Measurements from ENCODE around the gene TNFRSF1A.
"Not testable (repeated sequence)": the region's sequence is repeated elsewhere in the genome, so short reads cannot be mapped to it uniquely, and the experiment has no call there.

Gene TNFRSF1A

GRCh38 chr12:6352193-6353173, 10.6 kb upstream of the TNFRSF1A start:
- peak; percentile 58 for ATAC-seq
- peaks cover 68% of the 10 kb centered on the region for H3K27me3 Mint-ChIP-seq
- H3K4me3 Mint-ChIP-seq, result no peak overlapping the region
- peaks cover 8% of the 10 kb centered on the region for H3K4me1 Mint-ChIP-seq
- no peaks in the 10 kb centered on the region for H3K36me3 Mint-ChIP-seq
- no peak overlapping the region for H3K27ac Mint-ChIP-seq
- H3K9me3 Mint-ChIP-seq, result no peaks in the 10 kb centered on the region

GRCh38 chr12:6351622-6352021, 9.7 kb upstream of the TNFRSF1A start:
- Mint-ChIP-seq H3K27ac (no peak overlapping the region), H3K9me3 (peaks cover 3% of the 10 kb centered on the region), H3K4me1 (peaks cover 8% of the 10 kb centered on the region), H3K36me3 (no peaks in the 10 kb centered on the region), H3K4me3 (no peak overlapping the region), H3K27me3 (peaks cover 68% of the 10 kb centered on the region)
- ATAC-seq, result no peak

GRCh38 chr12:6347367-6348338, 5.8 kb upstream of the TNFRSF1A start:
- Mint-ChIP-seq H3K9me3 (peaks cover 3% of the 10 kb centered on the region), H3K27me3 (peaks cover 50% of the 10 kb centered on the region), H3K27ac (no peak overlapping the region), H3K36me3 (no peaks in the 10 kb centered on the region), H3K4me3 (no peak overlapping the region), H3K4me1 (peaks cover 18% of the 10 kb centered on the region)
- ATAC-seq, result peak; percentile 29

GRCh38 chr12:6346942-6347341, 5.1 kb upstream of the TNFRSF1A start:
- Mint-ChIP-seq H3K36me3 (no peaks in the 10 kb centered on the region), H3K9me3 (peaks cover 3% of the 10 kb centered on the region), H3K4me1 (peaks cover 12% of the 10 kb centered on the region), H3K4me3 (no peak overlapping the region), H3K27ac (no peak overlapping the region), H3K27me3 (peaks cover 45% of the 10 kb centered on the region)
- ATAC-seq, result no peak

GRCh38 chr12:6346235-6346832, 4.5 kb upstream of the TNFRSF1A start:
- no peak overlapping the region for H3K27ac Mint-ChIP-seq
- peaks cover 12% of the 10 kb centered on the region for H3K4me1 Mint-ChIP-seq
- H3K9me3 Mint-ChIP-seq, result peaks cover 3% of the 10 kb centered on the region
- no peaks in the 10 kb centered on the region for H3K36me3 Mint-ChIP-seq
- H3K4me3 Mint-ChIP-seq, result no peak overlapping the region
- H3K27me3 Mint-ChIP-seq, result peaks cover 45% of the 10 kb centered on the region
- no peak for ATAC-seq

- H3K9me3 Mint-ChIP-seq, result peaks cover 3% of the 10 kb centered on the region
- no peaks in the 10 kb centered on the region for H3K36me3 Mint-ChIP-seq
- H3K27ac Mint-ChIP-seq, result no peak overlapping the region
- peaks cover 45% of the 10 kb centered on the region for H3K27me3 Mint-ChIP-seq
- H3K4me1 Mint-ChIP-seq, result peaks cover 12% of the 10 kb centered on the region
- no peak for ATAC-seq
- H3K4me3 Mint-ChIP-seq, result no peak overlapping the region
Observed at GRCh38 chr12:6345319-6346091, 3.6 kb upstream of the TNFRSF1A start.

- ATAC-seq, H3K36me3 Mint-ChIP-seq, H3K27ac Mint-ChIP-seq, H3K9me3 Mint-ChIP-seq, H3K4me3 Mint-ChIP-seq: not testable (repeated sequence)
- Mint-ChIP-seq H3K27me3 (peaks cover 45% of the 10 kb centered on the region), H3K4me1 (peaks cover 12% of the 10 kb centered on the region)
Observed at GRCh38 chr12:6344101-6344660, 2.3 kb upstream of the TNFRSF1A start.

GRCh38 chr12:6343518-6343917, 1.6 kb upstream of the TNFRSF1A start:
- no peak overlapping the region for H3K4me3 Mint-ChIP-seq
- peaks cover 12% of the 10 kb centered on the region for H3K4me1 Mint-ChIP-seq
- H3K9me3 Mint-ChIP-seq, result peaks cover 3% of the 10 kb centered on the region
- H3K27me3 Mint-ChIP-seq, result peaks cover 39% of the 10 kb centered on the region
- no peak overlapping the region for H3K27ac Mint-ChIP-seq
- no peak for ATAC-seq
- H3K36me3 Mint-ChIP-seq, result no peaks in the 10 kb centered on the region

- no peak for ATAC-seq
- Mint-ChIP-seq H3K27ac (no peak overlapping the region), H3K27me3 (peaks cover 27% of the 10 kb centered on the region), H3K9me3 (peaks cover 3% of the 10 kb centered on the region), H3K4me3 (no peak overlapping the region), H3K4me1 (peaks cover 12% of the 10 kb centered on the region), H3K36me3 (no peaks in the 10 kb centered on the region)
Observed at GRCh38 chr12:6342140-6342889, 439 bp upstream of the TNFRSF1A start.

- Mint-ChIP-seq H3K27me3 (peaks cover 12% of the 10 kb centered on the region), H3K36me3 (no peaks in the 10 kb centered on the region), H3K27ac (no peak overlapping the region), H3K4me1 (peaks cover 10% of the 10 kb centered on the region), H3K9me3 (no peaks in the 10 kb centered on the region), H3K4me3 (no peak overlapping the region)
- ATAC-seq, result no peak
Observed at GRCh38 chr12:6340745-6341416, 995 bp downstream of the TNFRSF1A start.

- H3K4me3 Mint-ChIP-seq, result no peak overlapping the region
- no peak for ATAC-seq
- H3K36me3 Mint-ChIP-seq, result no peaks in the 10 kb centered on the region
- H3K4me1 Mint-ChIP-seq, result peaks cover 10% of the 10 kb centered on the region
- peaks cover 12% of the 10 kb centered on the region for H3K27me3 Mint-ChIP-seq
- no peak overlapping the region for H3K27ac Mint-ChIP-seq
- H3K9me3 Mint-ChIP-seq, result no peaks in the 10 kb centered on the region
Observed at GRCh38 chr12:6340032-6340638, 1.7 kb downstream of the TNFRSF1A start.

- Mint-ChIP-seq H3K4me1 (peaks cover 13% of the 10 kb centered on the region), H3K4me3 (no peak overlapping the region), H3K27me3 (peaks cover 15% of the 10 kb centered on the region), H3K9me3 (no peaks in the 10 kb centered on the region), H3K36me3 (no peaks in the 10 kb centered on the region), H3K27ac (no peak overlapping the region)
- no peak for ATAC-seq
Observed at GRCh38 chr12:6338955-6339354, 2.9 kb downstream of the TNFRSF1A start.

- H3K4me1 Mint-ChIP-seq, result peaks cover 16% of the 10 kb centered on the region
- peaks cover 19% of the 10 kb centered on the region for H3K27me3 Mint-ChIP-seq
- not testable (repeated sequence) for H3K4me3 Mint-ChIP-seq, H3K9me3 Mint-ChIP-seq, H3K27ac Mint-ChIP-seq, ATAC-seq, H3K36me3 Mint-ChIP-seq
Observed at GRCh38 chr12:6338536-6338935, 3.3 kb downstream of the TNFRSF1A start.

Measured in stimulated activated memory B cell treated with anti-CD40 and anti-IgM and Interleukin-4, amounts not matched to agents 10 μg/mL and 1 μg/mL and 100 μg/mL, for 72 hours (primary cell).